ENCODE measurements around the gene OR4Q3. TPM values are rescaled to one million over a fixed set of nuclear protein-coding genes. Genes with fewer than 3 reads are reported as not detected.
"Not testable (repeated sequence)": the region's sequence is repeated elsewhere in the genome, so short reads cannot be mapped to it uniquely, and the experiment has no call there.

OR4Q3 gene
- polyA plus RNA-seq (2013, experiment 1 of 2): not detected
- polyA plus RNA-seq (2013, experiment 2 of 2): not detected

DNA sequence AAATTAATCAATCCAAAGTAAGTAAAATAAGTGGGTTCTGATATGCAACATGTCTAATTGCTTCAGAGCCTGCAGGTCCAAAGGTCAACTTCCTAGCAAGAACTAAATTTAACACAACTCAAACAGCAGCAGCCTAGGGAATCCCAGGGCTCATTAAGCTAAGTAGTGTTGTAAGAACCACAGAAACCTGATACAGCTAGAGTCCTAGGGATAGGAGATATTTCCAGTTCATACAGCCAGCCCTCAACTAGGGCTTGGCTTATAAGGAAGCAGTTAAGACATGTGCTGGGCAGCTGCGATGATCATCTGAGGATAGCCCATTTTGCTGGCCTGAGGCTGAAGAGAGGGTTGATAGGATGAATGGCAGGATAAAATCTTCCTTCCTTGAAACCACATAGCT is at the start of gene OR4Q3:
TSS of gene OR4Q3 (plus strand) at position 316 of the 400 bp plus-strand sequence.
- Histone ChIP-seq H3K36me3 (ENCODE audit: control insufficient read depth, insufficient read depth, low read length) (no peaks in the 10 kb centered on the region), H3K4me3 (ENCODE audit: extremely low read depth, insufficient read depth, low read length, poor library complexity, severe bottlenecking) (no peak within 1 kb of the TSS), H3K27ac (ENCODE audit: low read depth, low read length, severe bottlenecking) (no peak within 1 kb of the TSS), H3K4me1 (ENCODE audit: control insufficient read depth, insufficient read depth, low read length, poor library complexity, severe bottlenecking) (no peaks in the 10 kb centered on the region), H3K9me3 (ENCODE audit: control insufficient read depth, low read length) (peaks cover 42% of the 10 kb centered on the region)
- WGBS, 2 experiments (ENCODE audit: insufficient coverage in 2 of 2): 100% methylated on average over 1 of the region's 1 CpG; no CpG with 5 or more reads in 1 of the 2 experiments

GRCh38 chr14:19729359-19729758 is 14.0 kb upstream of the OR4Q3 start:
- no peaks in the 10 kb centered on the region for H3K4me1 ChIP-seq (ENCODE audit: control insufficient read depth, insufficient read depth, low read length, poor library complexity, severe bottlenecking)
- peaks cover 54% of the 10 kb centered on the region for H3K9me3 ChIP-seq (ENCODE audit: control insufficient read depth, low read length)
- H3K4me3 ChIP-seq (ENCODE audit: extremely low read depth, insufficient read depth, low read length, poor library complexity, severe bottlenecking): no peak overlapping the region
- H3K27ac ChIP-seq (ENCODE audit: low read depth, low read length, severe bottlenecking): no peak overlapping the region
- no peaks in the 10 kb centered on the region for H3K36me3 ChIP-seq (ENCODE audit: control insufficient read depth, insufficient read depth, low read length)

DNA sequence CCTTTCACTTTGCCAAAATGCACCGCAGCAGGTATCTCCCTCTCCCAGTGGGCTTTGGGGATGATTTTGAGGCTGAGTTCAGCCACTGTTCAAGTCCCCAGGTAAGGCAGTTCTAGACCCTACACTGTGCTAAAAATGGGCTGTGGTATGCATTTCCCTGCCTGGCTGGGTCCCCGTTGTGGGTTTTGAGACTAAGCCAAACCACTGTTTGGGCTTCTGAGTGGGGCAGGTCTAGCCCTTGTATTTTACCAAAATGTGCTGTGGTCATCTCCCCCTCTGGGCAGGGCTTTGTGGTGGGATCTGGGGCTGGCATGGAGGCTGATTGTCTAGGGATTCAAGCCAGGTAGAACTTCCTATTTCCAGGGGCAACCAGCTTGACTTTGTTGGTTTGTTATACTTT is 13.6 kb upstream of the OR4Q3 start:
- no peak overlapping the region for H3K27ac ChIP-seq (ENCODE audit: low read depth, low read length, severe bottlenecking)
- peaks cover 54% of the 10 kb centered on the region for H3K9me3 ChIP-seq (ENCODE audit: control insufficient read depth, low read length)
- no peaks in the 10 kb centered on the region for H3K36me3 ChIP-seq (ENCODE audit: control insufficient read depth, insufficient read depth, low read length)
- no peaks in the 10 kb centered on the region for H3K4me1 ChIP-seq (ENCODE audit: control insufficient read depth, insufficient read depth, low read length, poor library complexity, severe bottlenecking)
- 63 to 90% methylated on average over 1 to 2 of the region's 2 CpGs for WGBS, 2 experiments (ENCODE audit: insufficient coverage in 2 of 2)
- H3K4me3 ChIP-seq (ENCODE audit: extremely low read depth, insufficient read depth, low read length, poor library complexity, severe bottlenecking): no peak overlapping the region

- 45 to 53% methylated on average over 2 to 3 of the region's 3 CpGs for WGBS, 2 experiments (ENCODE audit: insufficient coverage in 2 of 2)
- H3K36me3 ChIP-seq (ENCODE audit: control insufficient read depth, insufficient read depth, low read length); H3K4me3 ChIP-seq (ENCODE audit: extremely low read depth, insufficient read depth, low read length, poor library complexity, severe bottlenecking); H3K4me1 ChIP-seq (ENCODE audit: control insufficient read depth, insufficient read depth, low read length, poor library complexity, severe bottlenecking); H3K27ac ChIP-seq (ENCODE audit: low read depth, low read length, severe bottlenecking): not testable (repeated sequence)
- peaks cover 50% of the 10 kb centered on the region for H3K9me3 ChIP-seq (ENCODE audit: control insufficient read depth, low read length)
These were observed 9.5 kb upstream of the OR4Q3 start for GRCh38 chr14:19733893-19734292.

DNA sequence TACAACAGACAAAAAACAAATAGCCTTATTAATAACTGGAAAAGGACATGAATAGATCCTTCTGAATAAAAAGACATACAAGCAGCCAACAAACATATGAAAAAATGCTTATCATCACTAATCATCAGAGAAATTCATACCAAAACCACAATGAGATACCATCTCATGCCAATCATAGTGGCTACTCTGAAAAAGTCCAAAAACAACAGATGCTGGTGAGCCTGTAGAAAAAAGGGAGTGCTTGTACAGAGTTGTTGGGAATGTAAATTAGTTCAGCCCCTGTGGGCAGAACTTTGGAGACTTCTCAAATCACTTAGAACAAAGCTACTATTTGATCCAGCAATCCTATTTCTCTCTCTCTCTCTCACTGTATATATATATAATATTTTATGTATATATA is 8.9 kb downstream of the OR4Q3 start:
- H3K27ac ChIP-seq (ENCODE audit: low read depth, low read length, severe bottlenecking); H3K4me3 ChIP-seq (ENCODE audit: extremely low read depth, insufficient read depth, low read length, poor library complexity, severe bottlenecking); H3K4me1 ChIP-seq (ENCODE audit: control insufficient read depth, insufficient read depth, low read length, poor library complexity, severe bottlenecking); H3K36me3 ChIP-seq (ENCODE audit: control insufficient read depth, insufficient read depth, low read length): not testable (repeated sequence)
- H3K9me3 ChIP-seq (ENCODE audit: control insufficient read depth, low read length): peaks cover 50% of the 10 kb centered on the region

DNA sequence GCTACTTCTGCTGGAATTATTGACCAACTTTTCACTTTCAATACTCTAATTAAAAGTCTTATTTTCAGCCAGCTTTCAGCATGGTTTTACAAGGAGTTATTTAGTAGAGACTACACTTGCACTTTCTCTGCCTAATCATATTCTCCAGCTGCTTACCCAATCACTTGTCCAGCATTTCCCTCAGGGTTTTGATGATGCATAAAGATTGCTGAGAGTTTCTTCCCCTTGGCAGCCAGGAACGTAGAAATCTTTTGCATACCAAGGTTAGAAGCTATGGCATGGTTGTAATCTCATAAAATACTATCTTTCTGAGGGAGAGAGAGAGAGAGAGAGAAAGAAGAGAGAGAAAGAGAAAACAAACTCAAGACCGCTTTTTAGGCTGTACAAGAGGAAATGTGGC is 10.8 kb downstream of the OR4Q3 start:
- peaks cover 38% of the 10 kb centered on the region for H3K9me3 ChIP-seq (ENCODE audit: control insufficient read depth, low read length)
- H3K27ac ChIP-seq (ENCODE audit: low read depth, low read length, severe bottlenecking): no peak overlapping the region
- H3K4me3 ChIP-seq (ENCODE audit: extremely low read depth, insufficient read depth, low read length, poor library complexity, severe bottlenecking): no peak overlapping the region
- WGBS, 2 experiments (ENCODE audit: insufficient coverage in 2 of 2): no CpG with 5 or more reads among the region's 2 CpGs
- H3K4me1 ChIP-seq (ENCODE audit: control insufficient read depth, insufficient read depth, low read length, poor library complexity, severe bottlenecking): no peaks in the 10 kb centered on the region
- H3K36me3 ChIP-seq (ENCODE audit: control insufficient read depth, insufficient read depth, low read length): no peaks in the 10 kb centered on the region

GRCh38 chr14:19771491-19771890 is 28.1 kb downstream of the OR4Q3 start:
- peaks cover 62% of the 10 kb centered on the region for H3K9me3 ChIP-seq (ENCODE audit: control insufficient read depth, low read length)
- H3K4me1 ChIP-seq (ENCODE audit: control insufficient read depth, insufficient read depth, low read length, poor library complexity, severe bottlenecking); H3K36me3 ChIP-seq (ENCODE audit: control insufficient read depth, insufficient read depth, low read length); H3K27ac ChIP-seq (ENCODE audit: low read depth, low read length, severe bottlenecking); H3K4me3 ChIP-seq (ENCODE audit: extremely low read depth, insufficient read depth, low read length, poor library complexity, severe bottlenecking): not testable (repeated sequence)
- WGBS, 2 experiments (ENCODE audit: insufficient coverage in 2 of 2): 40 to 55% methylated on average over 2 to 3 of the region's 3 CpGs

DNA sequence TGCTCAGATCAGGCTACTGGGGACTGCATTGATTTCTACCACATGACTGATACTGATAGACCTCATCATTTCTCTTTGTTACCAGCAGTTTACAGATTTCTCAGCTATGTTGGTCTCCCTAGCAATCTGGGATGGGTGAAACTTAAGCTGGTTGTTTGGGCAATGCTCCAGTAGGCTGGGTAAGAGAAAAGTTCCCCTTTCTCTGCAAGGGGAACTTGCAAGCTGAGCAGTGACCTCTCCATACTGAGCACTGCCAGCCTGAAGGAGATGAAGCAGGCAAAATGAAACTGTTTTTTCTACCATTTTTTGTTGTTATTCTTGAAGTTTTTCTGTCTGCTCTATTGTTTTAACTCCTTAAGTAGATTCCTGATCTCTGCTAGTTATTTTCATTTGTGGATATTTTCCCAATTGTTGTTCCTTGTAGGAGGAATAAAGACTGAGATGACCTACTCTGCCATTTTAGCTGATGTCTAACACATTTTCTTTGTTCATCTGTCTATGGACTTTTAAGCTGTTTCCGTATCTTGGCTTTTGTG is 28.6 kb downstream of the OR4Q3 start:
- Histone ChIP-seq H3K9me3 (ENCODE audit: control insufficient read depth, low read length) (peaks cover 60% of the 10 kb centered on the region), H3K36me3 (ENCODE audit: control insufficient read depth, insufficient read depth, low read length) (no peaks in the 10 kb centered on the region)
- 83 to 86% methylated on average over 1 of the region's 1 CpG for WGBS, 2 experiments (ENCODE audit: insufficient coverage in 2 of 2)

GRCh38 chr14:19772454-19772853 is 29.1 kb downstream of the OR4Q3 start:
- H3K36me3 ChIP-seq (ENCODE audit: control insufficient read depth, insufficient read depth, low read length); H3K4me1 ChIP-seq (ENCODE audit: control insufficient read depth, insufficient read depth, low read length, poor library complexity, severe bottlenecking); H3K27ac ChIP-seq (ENCODE audit: low read depth, low read length, severe bottlenecking); H3K4me3 ChIP-seq (ENCODE audit: extremely low read depth, insufficient read depth, low read length, poor library complexity, severe bottlenecking): not testable (repeated sequence)
- no CpG with 5 or more reads among the region's 2 CpGs for WGBS, 2 experiments (ENCODE audit: insufficient coverage in 2 of 2)
- H3K9me3 ChIP-seq (ENCODE audit: control insufficient read depth, low read length): peaks cover 57% of the 10 kb centered on the region

More for the DNA sequence above, 28.6 kb downstream of the OR4Q3 start:
- no peak overlapping the region for H3K4me3 ChIP-seq (ENCODE audit: extremely low read depth, insufficient read depth, low read length, poor library complexity, severe bottlenecking)
- H3K27ac ChIP-seq (ENCODE audit: low read depth, low read length, severe bottlenecking): no peak overlapping the region
- H3K4me1 ChIP-seq (ENCODE audit: control insufficient read depth, insufficient read depth, low read length, poor library complexity, severe bottlenecking): no peaks in the 10 kb centered on the region

- H3K4me3 ChIP-seq (ENCODE audit: extremely low read depth, insufficient read depth, low read length, poor library complexity, severe bottlenecking); H3K27ac ChIP-seq (ENCODE audit: low read depth, low read length, severe bottlenecking); H3K36me3 ChIP-seq (ENCODE audit: control insufficient read depth, insufficient read depth, low read length); H3K4me1 ChIP-seq (ENCODE audit: control insufficient read depth, insufficient read depth, low read length, poor library complexity, severe bottlenecking): not testable (repeated sequence)
- WGBS, 2 experiments (ENCODE audit: insufficient coverage in 2 of 2): no CpG with 5 or more reads among the region's 1 CpG
- peaks cover 58% of the 10 kb centered on the region for H3K9me3 ChIP-seq (ENCODE audit: control insufficient read depth, low read length)
These were observed 29.8 kb downstream of the OR4Q3 start, which contains the start of gene OR4M1 for GRCh38 chr14:19773204-19773603. TSS of gene OR4M1 (plus strand) at chr14:19773504. CDS start at chr14:19780323, 6,819 bp downstream.

- H3K4me3 ChIP-seq (ENCODE audit: extremely low read depth, insufficient read depth, low read length, poor library complexity, severe bottlenecking): no peak overlapping the region
- H3K36me3 ChIP-seq (ENCODE audit: control insufficient read depth, insufficient read depth, low read length): no peaks in the 10 kb centered on the region
- no CpG with 5 or more reads among the region's 1 CpG for WGBS, 2 experiments (ENCODE audit: insufficient coverage in 2 of 2)
- no peak overlapping the region for H3K27ac ChIP-seq (ENCODE audit: low read depth, low read length, severe bottlenecking)
- H3K4me1 ChIP-seq (ENCODE audit: control insufficient read depth, insufficient read depth, low read length, poor library complexity, severe bottlenecking): no peaks in the 10 kb centered on the region
- peaks cover 66% of the 10 kb centered on the region for H3K9me3 ChIP-seq (ENCODE audit: control insufficient read depth, low read length)
These were observed 32.2 kb downstream of the OR4Q3 start for GRCh38 chr14:19775587-19775986.

Data from mesodermal cell (in vitro differentiated cells).